ENCODE measurements around the gene C5orf63.
"Not testable (repeated sequence)": the region's sequence is repeated elsewhere in the genome, so short reads cannot be mapped to it uniquely, and the experiment has no call there.

C5orf63 gene

GRCh38 chr5:127072861-127073846, at the start of gene C5orf63:
Gene C5orf63, minus strand, starts transcription at chr5:127073502. Its CDS starts 14,507 bp downstream, at chr5:127058995.
- peak; percentile 60 to 71 for DNase-seq (ENCODE audit: low read depth in 2 of 2)

GRCh38 chr5:127112347-127112864, 39.1 kb upstream of the C5orf63 start:
- no peak for DNase-seq (ENCODE audit: low read depth in 2 of 2)

GRCh38 chr5:127111112-127111511, 37.8 kb upstream of the C5orf63 start:
- no peak for DNase-seq (ENCODE audit: low read depth in 2 of 2)

- DNase-seq (ENCODE audit: low read depth in 2 of 2) = not testable (repeated sequence)
Observed at GRCh38 chr5:127108624-127109260, 35.4 kb upstream of the C5orf63 start.

- DNase-seq (ENCODE audit: low read depth in 2 of 2) = no peak
Observed at GRCh38 chr5:127101935-127102334, 28.6 kb upstream of the C5orf63 start.

- DNase-seq (ENCODE audit: low read depth in 2 of 2) = no peak
Observed at GRCh38 chr5:127101533-127101932, 28.2 kb upstream of the C5orf63 start.

- DNase-seq (ENCODE audit: low read depth in 2 of 2) = no peak
Observed at GRCh38 chr5:127098241-127098640, 24.9 kb upstream of the C5orf63 start.

GRCh38 chr5:127097278-127097677, 24.0 kb upstream of the C5orf63 start:
- DNase-seq (ENCODE audit: low read depth in 2 of 2) = no peak

GRCh38 chr5:127096328-127096993, 23.2 kb upstream of the C5orf63 start:
- no peak for DNase-seq (ENCODE audit: low read depth in 2 of 2)

- no peak for DNase-seq (ENCODE audit: low read depth in 2 of 2)
Observed at GRCh38 chr5:127094161-127094814, 21.0 kb upstream of the C5orf63 start.

- DNase-seq (ENCODE audit: low read depth in 2 of 2) = no peak
Observed at GRCh38 chr5:127092690-127093089, 19.4 kb upstream of the C5orf63 start.

- DNase-seq (ENCODE audit: low read depth in 2 of 2) = no peak
Observed at GRCh38 chr5:127089191-127089590, 15.9 kb upstream of the C5orf63 start.

- DNase-seq (ENCODE audit: low read depth in 2 of 2) = no peak
Observed at GRCh38 chr5:127088251-127088650, 14.9 kb upstream of the C5orf63 start.

GRCh38 chr5:127086589-127086988, 13.3 kb upstream of the C5orf63 start:
- no peak for DNase-seq (ENCODE audit: low read depth in 2 of 2)

GRCh38 chr5:127085796-127086195, 12.5 kb upstream of the C5orf63 start:
- no peak for DNase-seq (ENCODE audit: low read depth in 2 of 2)

- no peak for DNase-seq (ENCODE audit: low read depth in 2 of 2)
Observed at GRCh38 chr5:127085371-127085770, 12.1 kb upstream of the C5orf63 start.

GRCh38 chr5:127084656-127085055, 11.4 kb upstream of the C5orf63 start:
- no peak for DNase-seq (ENCODE audit: low read depth in 2 of 2)

- DNase-seq (ENCODE audit: low read depth in 2 of 2) = no peak
Observed at GRCh38 chr5:127083711-127084110, 10.4 kb upstream of the C5orf63 start.

- no peak for DNase-seq (ENCODE audit: low read depth in 2 of 2)
Observed at GRCh38 chr5:127079994-127080491, 6.7 kb upstream of the C5orf63 start.

- DNase-seq (ENCODE audit: low read depth in 2 of 2) = no peak
Observed at GRCh38 chr5:127077366-127077765, 4.1 kb upstream of the C5orf63 start.
